GM19099 (cell line): ENCODE results near the gene ESRRA.

Source experiments
- POLR2A ChIP-seq: IDR thresholded peaks from 3 replicates; pipeline ENCODE4 v1.6.1; 2011; ENCODE audit warnings: low read depth; ENCODE audit not compliant: insufficient read length; ENCODE audit errors: extremely low read depth

ESRRA gene

DNA sequence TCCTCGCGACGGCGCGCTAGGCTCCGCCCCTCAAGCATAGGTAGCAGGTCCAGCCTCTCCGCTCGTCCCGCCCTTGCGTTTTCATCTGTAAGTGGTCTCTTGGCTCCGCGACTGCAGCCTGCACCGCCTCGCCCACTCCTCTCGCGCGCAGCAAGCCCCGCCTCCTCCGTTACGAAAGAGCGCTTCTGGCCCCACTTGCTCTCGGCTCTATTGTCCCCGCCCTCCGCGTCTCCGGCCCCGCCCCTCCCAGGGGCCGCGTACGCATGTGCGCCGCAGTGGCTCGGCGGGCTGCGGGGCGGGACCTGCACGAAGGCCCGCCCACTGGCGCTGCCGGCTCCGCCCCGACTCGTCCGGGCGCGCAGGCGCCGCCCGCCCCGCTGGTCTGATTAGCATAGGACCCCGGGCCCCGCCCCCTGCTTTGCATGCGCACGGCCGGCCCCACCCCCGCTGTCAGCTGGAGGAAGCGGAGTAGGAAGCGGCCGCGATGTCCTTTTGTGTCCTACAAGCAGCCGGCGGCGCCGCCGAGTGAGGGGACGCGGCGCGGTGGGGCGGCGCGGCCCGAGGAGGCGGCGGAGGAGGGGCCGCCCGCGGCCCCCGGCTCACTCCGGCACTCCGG lies at the start of gene ESRRA:
Gene ESRRA, plus strand, starts transcription at position 450 of the 616 bp plus-strand sequence. CDS start 1,656 bp downstream, outside the sequence.
- peak; percentile 73 for TF ChIP-seq POLR2A

GRCh38 chr11:64256300-64256699 lies 49.0 kb upstream of the ESRRA start:
- no peak for TF ChIP-seq POLR2A

DNA sequence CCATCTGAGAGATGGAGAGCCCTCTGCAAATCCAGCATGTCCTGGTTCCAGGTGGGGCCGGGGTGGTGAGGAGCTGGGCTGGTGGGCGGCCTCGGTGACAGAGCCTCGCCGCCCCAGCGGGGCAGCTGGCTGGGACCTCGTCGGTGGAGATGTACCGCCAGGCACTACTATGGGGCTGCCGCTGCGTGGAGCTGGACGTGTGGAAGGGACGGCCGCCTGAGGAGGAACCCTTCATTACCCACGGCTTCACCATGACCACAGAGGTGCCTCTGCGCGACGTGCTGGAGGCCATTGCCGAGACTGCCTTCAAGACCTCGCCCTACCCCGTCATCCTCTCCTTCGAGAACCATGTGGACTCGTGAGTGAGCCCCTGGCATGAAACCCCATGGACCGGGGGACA lies 47.0 kb upstream of the ESRRA start:
- TF ChIP-seq POLR2A: no peak

DNA sequence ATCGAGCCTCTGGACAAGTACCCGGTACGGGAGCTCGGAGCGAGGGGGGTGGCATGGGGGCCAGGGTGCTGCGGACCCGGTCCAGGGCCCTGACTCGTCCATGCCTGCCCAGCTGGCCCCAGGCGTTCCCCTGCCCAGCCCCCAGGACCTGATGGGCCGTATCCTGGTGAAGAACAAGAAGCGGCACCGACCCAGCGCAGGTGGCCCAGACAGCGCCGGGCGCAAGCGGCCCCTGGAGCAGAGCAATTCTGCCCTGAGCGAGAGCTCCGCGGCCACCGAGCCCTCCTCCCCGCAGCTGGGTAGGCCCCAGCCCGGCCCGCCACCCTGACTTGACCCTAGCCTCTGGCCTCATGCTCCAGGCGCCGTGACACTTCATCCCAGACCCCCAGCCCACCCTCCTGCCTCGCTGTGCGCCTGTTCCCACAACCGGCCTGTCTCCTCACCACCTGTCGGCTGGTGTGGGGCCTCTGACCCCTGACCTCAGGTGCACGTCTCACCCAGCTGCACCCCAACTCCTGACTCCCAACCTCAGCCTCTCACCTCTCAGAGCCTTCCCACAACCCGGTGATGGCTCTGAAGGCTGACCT lies 46.3 kb upstream of the ESRRA start:
- no peak for TF ChIP-seq POLR2A

DNA sequence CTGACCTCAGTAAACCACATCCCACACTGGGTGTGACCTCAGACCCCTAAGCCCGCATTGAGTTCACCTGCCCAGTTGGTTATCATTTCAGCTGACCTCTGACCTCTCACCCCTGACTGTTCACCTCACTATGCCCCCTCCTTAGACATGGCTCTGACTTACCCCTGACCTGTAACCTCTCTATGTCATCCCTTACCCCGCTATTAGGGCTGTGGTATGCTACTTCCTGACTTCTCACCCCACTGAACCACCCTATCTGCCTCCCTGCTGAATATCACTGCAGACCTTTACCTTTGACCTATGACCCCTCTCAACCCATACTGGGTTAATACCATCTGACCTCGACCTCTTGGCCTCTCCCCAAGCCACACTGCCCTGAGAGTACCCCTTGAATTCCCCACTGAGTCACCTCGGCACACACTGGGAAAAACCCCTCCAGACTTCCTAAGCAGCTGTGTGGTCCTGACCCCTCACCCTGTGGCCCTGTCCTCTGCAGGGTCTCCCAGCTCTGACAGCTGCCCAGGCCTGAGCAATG lies 45.7 kb upstream of the ESRRA start:
- no peak for TF ChIP-seq POLR2A

GRCh38 chr11:64260147-64260708 lies 45.1 kb upstream of the ESRRA start:
- TF ChIP-seq POLR2A: no peak

DNA sequence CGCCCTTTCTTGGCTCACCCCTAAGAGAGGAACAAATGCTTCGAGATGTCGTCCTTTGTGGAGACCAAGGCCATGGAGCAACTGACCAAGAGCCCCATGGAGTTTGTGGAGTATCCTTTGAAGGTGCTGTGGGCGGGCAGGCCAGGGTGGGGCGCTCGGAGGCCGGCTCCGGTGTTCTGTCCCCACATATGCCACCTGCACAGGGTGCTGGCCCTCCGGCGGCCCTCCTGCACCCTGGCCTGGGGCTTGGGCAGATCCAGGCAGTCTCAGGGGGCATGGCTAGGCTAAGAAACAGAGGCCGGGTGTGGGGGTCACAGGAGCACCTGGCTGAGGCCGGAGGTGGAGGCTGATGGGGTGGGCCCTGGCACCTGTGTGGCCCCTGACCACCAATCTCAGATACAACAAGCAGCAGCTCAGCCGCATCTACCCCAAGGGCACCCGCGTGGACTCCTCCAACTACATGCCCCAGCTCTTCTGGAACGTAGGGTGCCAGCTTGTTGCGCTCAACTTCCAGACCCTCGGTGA lies 43.7 kb upstream of the ESRRA start:
- no peak for TF ChIP-seq POLR2A

- TF ChIP-seq POLR2A: no peak
Measured at GRCh38 chr11:64262271-64263002, 42.9 kb upstream of the ESRRA start.

- TF ChIP-seq POLR2A: no peak
Measured at GRCh38 chr11:64263021-64263946, 42.0 kb upstream of the ESRRA start.

GRCh38 chr11:64263947-64264317 lies 41.4 kb upstream of the ESRRA start:
- TF ChIP-seq POLR2A: no peak

DNA sequence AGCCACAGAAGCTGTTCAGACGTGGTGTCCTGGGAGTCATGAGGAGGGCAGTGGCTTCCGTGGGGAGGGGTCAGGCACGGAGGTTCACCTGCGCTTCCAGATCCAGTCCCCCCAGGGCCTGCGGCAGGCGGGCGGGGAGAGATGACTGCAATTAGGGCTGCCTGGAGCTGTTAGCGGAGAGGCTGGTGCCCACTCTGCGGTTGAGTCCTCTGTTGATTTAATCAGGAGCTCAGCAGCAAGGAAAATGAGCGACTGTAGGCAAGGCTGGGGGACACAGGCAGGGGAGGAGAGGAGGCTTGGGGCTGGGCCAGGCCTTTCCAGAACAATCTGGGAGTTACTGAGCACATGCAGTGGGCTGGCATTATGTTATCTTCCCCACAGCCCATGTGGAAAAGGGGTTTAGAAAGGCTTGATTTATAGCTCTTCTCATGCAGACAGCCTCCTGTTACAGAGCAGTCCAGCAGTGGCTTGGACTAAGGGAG lies 40.9 kb upstream of the ESRRA start:
- no peak for TF ChIP-seq POLR2A

DNA sequence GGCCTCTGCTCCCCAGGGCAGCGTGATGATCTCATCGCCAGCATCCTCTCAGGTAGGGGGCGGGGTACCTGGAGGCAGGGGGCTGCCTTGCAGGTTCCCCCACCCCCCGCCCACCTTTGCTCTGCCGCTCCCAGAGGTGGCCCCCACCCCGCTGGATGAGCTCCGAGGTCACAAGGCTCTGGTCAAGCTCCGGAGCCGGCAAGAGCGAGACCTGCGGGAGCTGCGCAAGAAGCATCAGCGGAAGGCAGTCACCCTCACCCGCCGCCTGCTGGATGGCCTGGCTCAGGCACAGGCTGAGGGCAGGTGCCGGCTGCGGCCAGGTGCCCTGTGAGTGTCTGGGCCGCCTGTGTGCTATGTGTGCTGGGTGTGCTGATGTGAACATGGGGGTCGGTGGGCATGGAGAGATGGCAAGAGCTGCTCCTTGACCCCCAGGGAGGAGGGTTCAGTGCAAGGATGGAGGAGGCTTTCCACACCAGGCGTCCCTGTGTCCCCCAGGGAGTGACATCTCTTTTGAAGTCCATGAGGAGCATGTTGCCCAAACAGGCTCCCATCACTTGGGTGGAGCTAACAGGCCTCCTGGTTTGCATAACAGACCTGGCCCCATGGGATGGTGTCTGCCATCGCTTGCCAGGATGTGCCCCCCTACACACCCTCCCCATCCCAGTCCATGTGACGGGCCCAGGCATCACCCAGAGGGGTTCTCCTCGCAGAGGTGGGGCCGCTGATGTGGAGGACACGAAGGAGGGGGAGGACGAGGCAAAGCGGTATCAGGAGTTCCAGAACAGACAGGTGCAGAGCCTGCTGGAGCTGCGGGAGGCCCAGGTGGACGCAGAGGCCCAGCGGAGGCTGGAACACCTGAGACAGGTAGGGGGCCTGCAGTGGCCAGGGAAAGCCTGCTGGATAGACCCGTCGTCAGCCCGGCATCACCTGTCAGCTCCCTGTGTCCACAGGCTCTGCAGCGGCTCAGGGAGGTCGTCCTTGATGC lies 39.9 kb upstream of the ESRRA start:
- TF ChIP-seq POLR2A: no peak

DNA sequence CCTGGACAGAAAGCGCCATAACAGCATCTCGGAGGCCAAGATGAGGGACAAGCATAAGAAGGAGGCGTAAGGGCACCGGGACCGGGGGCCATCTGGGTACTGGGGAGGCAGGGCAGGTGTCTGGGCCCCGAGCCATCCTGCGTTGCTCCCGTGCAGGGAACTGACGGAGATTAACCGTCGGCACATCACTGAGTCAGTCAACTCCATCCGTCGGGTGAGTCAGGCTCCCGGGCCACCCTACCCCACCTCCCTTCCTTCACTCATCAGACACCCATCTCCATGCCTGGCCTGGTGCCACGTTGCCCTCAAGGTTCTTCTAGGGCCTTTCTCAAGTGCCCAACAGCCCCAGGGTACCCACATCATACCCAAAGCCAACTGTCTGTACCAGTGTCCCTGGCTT lies 39.0 kb upstream of the ESRRA start:
- TF ChIP-seq POLR2A: no peak
